NOMO-1 treated with dmso at 0.1 percent for 144 hours (cell line): ENCODE results near the gene CUX1.
"Not testable (repeated sequence)": the region's sequence is repeated elsewhere in the genome, so short reads cannot be mapped to it uniquely, and the experiment has no call there.

ENCODE experiments used
- DNase-seq: peaks from one replicate; lab custom pipeline; 2025; ENCODE audit not compliant: unreplicated experiment; lab: John Stamatoyannopoulos, UW

Gene CUX1

GRCh38 chr7:102318482-102318971 lies 501.1 kb downstream of the CUX1 start:
- DNase-seq = no peak

GRCh38 chr7:102319671-102320070 lies 502.2 kb downstream of the CUX1 start:
- DNase-seq = no peak

DNA sequence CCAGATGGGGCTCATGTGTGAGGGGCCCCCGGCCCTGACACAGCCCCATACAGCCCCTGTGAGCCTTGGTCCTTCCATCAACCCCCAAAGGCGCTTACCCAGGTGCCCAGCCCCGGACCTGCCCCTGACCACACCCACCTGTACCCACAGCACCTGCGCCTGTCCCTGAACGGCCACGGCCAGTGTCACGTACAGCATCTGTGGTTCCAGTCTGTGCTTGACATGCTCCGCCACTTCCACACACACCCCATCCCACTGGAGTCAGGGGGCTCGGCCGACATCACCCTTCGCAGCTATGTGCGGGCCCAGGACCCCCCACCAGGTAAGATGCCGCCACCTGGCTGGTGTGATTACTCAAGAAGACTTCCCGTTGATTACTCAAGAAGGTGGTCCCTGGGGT lies 502.8 kb downstream of the CUX1 start:
- no peak for DNase-seq

DNA sequence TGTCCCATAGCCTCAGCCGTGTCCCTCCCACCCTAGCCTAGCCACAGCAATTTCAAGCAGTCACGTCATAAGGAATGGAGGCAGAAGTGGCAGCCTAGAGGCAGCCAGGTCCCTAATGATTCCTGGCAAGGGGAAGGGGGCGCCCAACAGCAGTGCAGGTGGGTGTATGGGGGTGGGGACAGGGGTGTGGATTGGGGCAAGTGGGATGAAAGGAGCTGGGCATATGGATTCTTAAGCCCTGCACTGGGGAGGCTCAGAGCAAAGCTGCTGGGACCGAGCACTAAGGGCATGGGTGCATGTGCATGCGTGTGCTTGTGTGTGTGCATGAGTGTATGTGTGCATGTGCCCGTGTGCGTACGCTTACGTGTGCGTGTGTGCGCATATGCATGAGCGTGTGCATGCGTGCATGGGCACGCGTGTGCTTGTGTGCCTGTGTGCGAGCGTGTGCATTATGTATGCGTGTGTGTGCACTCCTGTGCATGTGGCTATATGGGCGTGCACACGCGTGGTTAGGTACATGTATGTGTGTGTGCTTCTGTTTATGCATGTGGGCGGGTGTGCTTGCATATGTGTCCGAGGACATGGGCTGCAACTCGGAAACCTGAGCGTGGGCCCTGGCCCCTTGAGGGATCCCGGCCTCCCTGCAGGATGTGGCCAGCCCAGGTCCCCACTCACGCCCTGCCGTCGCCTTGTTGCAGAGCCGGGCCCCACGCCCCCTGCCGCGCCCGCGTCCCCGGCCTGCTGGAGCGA lies 503.4 kb downstream of the CUX1 start:
- no peak for DNase-seq

- no peak for DNase-seq
These were observed 504.1 kb downstream of the CUX1 start for GRCh38 chr7:102321351-102322201.

- DNase-seq = no peak
These were observed 504.8 kb downstream of the CUX1 start for GRCh38 chr7:102322202-102322715.

DNA sequence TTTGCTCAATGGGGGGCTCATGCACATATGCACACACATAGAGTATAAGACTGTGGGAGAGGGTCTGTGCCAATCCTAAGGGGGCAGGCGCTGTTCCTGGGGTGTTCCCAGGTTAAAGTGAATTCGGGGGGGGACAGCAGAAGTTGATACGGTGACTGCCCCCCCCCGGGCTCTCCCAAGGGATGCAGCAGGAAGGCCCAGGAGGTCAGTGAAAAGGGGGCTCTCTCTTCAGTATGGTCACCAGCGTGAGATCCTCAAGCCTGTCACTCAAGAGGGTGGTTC lies 506.4 kb downstream of the CUX1 start:
- DNase-seq = no peak

DNA sequence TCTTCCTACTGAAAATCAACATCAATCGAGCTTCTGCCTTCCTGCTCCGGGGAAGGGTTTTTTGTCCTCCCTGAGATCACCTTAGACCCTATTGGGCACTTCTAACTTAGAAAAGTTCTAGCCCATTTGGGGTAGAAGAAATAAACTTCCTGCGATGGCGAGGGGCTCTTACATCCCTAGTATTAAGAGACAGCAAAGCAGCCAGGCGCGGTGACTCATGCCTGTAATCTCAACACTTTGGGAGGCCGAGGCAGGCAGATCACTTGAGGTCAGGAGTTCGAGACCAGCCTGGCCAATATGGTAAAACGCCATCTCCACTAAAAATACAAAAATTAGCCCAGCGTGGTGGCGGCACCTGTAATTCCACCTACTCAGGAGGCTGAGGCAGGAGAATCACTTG lies 507.7 kb downstream of the CUX1 start:
- DNase-seq = not testable (repeated sequence)

- DNase-seq = no peak
These were observed 508.9 kb downstream of the CUX1 start for GRCh38 chr7:102326157-102326889.

- not testable (repeated sequence) for DNase-seq
These were observed 509.8 kb downstream of the CUX1 start for GRCh38 chr7:102327183-102327582.

GRCh38 chr7:102328863-102329262 lies 511.4 kb downstream of the CUX1 start:
- DNase-seq = not testable (repeated sequence)

GRCh38 chr7:102329366-102329765 lies 511.9 kb downstream of the CUX1 start:
- DNase-seq = not testable (repeated sequence)

DNA sequence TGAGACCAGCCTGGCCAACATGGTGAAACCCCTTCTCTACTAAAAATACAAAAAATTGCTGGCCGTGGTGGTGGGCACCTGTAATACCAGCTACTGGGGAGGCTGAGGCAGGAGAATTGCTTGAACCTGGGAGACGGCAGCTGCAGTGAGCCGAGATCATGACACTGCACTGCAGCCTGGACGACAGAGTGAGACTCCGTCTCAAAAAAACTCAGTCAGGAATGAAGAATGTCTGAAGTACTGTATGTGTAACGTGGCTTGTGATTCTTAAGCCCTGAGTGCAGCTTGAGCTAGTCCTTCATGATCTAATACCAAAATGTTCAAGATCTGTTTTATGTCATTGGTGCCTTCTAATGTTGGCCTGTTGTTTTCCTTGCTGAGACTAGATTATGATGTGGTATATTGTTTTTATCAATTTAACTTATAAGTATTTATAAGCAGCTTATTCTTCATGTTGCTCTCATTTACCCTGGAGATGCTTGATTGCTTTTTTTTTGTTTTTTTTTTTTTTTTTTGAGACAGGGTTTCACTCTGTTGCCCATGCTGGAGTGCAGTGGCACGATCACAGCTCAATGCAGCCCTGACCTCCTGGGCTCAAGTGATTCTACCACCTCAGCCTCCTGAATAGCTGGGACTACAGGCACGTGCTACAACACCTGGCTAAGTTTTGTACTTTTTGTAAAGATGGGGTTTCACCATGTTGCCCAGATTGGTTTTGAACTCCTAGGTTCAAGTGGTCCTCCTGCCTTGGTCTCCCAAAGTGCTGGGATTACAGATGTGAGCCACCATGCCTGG lies 513.4 kb downstream of the CUX1 start:
- not testable (repeated sequence) for DNase-seq
